ENCODE measurements around the gene PLOD1. TPM values are rescaled to one million over a fixed set of nuclear protein-coding genes. Genes with fewer than 3 reads are reported as not detected.

The PLOD1 gene
- total and polyA plus RNA-seq, 2 donors (not counting 1 experiment from before 2014, with no cell fraction given): 10.4 to 13.4 TPM

DNA sequence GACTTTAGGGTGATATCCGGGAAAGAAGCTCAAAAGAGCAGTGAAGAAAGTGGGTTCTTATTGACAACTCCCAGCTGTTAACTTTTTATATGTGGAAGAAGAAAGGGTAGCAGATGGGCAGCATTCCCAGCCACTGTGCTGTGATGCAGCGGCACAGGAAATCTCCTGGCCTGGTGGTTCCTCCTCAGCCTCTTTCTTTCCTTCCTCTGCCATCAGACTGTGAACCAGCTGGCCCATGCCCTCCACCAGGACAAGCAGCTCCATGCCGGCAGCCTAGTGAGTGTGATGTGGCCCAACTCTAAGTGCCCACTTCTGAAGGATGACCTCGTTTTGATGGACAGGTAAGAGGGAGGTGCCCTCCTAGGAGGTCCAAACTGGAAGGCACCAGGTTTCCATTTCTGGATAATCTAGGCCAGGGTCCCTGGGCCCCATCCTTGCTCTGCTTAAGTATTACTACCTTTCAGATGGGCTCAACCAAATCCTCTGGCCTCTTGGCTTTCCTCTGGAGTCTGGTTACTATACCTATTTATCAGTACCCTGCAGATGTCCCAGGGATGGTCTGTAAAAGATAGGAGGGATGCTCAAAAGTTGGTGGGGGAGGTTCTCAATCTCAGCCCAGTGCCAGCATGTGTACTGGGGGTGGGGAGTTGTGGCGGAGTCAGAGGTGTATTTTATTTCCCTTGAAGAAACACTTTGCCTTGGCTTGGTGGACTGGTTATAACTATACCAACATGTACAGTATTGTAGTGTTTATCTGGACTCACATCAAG lies 62.7 kb downstream of the PLOD1 start:
- intact Hi-C loops (cut with micrococcal nuclease): no loop called here
- no peak overlapping the region for H3K4me3 Mint-ChIP-seq
- no peaks in the 10 kb centered on the region for H3K9me3 Mint-ChIP-seq (ENCODE audit: insufficient read depth)
- Histone ChIP-seq H3K4me1 (ENCODE audit: control insufficient read depth in 2 of 2, insufficient read depth in 2 of 2, low read length in 2 of 2) (no peaks in the 10 kb centered on the region), H2AFZ (ENCODE audit: insufficient read depth, low read depth, low read length, poor library complexity, severe bottlenecking) (no peak overlapping the region), H3K4me2 (replicated peaks; ENCODE audit: low read depth, low read length, poor library complexity, severe bottlenecking) (no peak overlapping the region), H3K79me2 (ENCODE audit: control insufficient read depth, insufficient read depth, low read length) (no peaks in the 10 kb centered on the region), H3K9me3 (ENCODE audit: control extremely low read depth in 1 of 3, control insufficient read depth in 2 of 3, insufficient read depth in 1 of 3, low read length in 2 of 3) (no peaks in the 10 kb centered on the region), H3K36me3 (replicated peaks in 1 of 2; ENCODE audit: control extremely low read depth in 1 of 2, control insufficient read depth in 1 of 2, extremely low read depth in 1 of 2, insufficient read depth in 2 of 2, low read length in 1 of 2) (peaks cover 13 to 70% of the 10 kb centered on the region in 2 experiments), H3K27me3 (replicated peaks in 1 of 4; ENCODE audit: control extremely low read depth in 1 of 4, control insufficient read depth in 3 of 4, insufficient read depth in 4 of 4, low read length in 3 of 4) (no peaks in the 10 kb centered on the region), H3K9ac (ENCODE audit: low read length) (no peak overlapping the region), H4K20me1 (ENCODE audit: control insufficient read depth, insufficient read depth, low read length, poor library complexity, severe bottlenecking) (no peaks in the 10 kb centered on the region), H3K4me3 (ENCODE audit: control extremely low read depth in 1 of 5, extremely low read depth in 1 of 5, insufficient read depth in 1 of 5, low read depth in 2 of 5, low read length in 4 of 5) (no peak overlapping the region), H3K27ac (ENCODE audit: low read length in 2 of 2) (no peak overlapping the region)
- DNase-seq (no peak), ATAC-seq (ENCODE audit: low read depth) (no peak)
- H3K27me3 Mint-ChIP-seq: no peaks in the 10 kb centered on the region
- no peak overlapping the region for H3K27ac Mint-ChIP-seq
- CTCF ChIA-PET: no interaction called here
- 89% methylated on average over 1 of the region's 5 CpGs for WGBS (ENCODE audit: insufficient coverage)
- TF ChIP-seq EZH2 (IDR thresholded peaks at IDR 0.05; ENCODE audit: borderline replicate concordance, insufficient read depth, low read depth, low read length, poor library complexity, severe bottlenecking): no peak
- TF ChIP-seq, protein P1, sequence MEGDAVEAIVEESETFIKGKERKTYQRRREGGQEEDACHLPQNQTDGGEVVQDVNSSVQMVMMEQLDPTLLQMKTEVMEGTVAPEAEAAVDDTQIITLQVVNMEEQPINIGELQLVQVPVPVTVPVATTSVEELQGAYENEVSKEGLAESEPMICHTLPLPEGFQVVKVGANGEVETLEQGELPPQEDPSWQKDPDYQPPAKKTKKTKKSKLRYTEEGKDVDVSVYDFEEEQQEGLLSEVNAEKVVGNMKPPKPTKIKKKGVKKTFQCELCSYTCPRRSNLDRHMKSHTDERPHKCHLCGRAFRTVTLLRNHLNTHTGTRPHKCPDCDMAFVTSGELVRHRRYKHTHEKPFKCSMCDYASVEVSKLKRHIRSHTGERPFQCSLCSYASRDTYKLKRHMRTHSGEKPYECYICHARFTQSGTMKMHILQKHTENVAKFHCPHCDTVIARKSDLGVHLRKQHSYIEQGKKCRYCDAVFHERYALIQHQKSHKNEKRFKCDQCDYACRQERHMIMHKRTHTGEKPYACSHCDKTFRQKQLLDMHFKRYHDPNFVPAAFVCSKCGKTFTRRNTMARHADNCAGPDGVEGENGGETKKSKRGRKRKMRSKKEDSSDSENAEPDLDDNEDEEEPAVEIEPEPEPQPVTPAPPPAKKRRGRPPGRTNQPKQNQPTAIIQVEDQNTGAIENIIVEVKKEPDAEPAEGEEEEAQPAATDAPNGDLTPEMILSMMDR (IDR thresholded peaks at IDR 0.05): no peak
- H3K4me1 Mint-ChIP-seq: no peaks in the 10 kb centered on the region
- POLR2A ChIA-PET: interaction anchor here (0.6 kb wide), 1 partner anchor 43 kb away, joined by 8 read pairs; no protein-coding TSS in a partner anchor

GRCh38 chr1:11998636-11999035 lies 64.1 kb downstream of the PLOD1 start:
- no peaks in the 10 kb centered on the region for H4K20me1 ChIP-seq (ENCODE audit: control insufficient read depth, insufficient read depth, low read length, poor library complexity, severe bottlenecking)
- DNase-seq: no peak
- no peak overlapping the region for H2AFZ ChIP-seq (ENCODE audit: insufficient read depth, low read depth, low read length, poor library complexity, severe bottlenecking)
- ChIA-PET CTCF (no interaction called here), POLR2A (no interaction called here)
- 100% methylated on average over 4 of the region's 5 CpGs for WGBS (ENCODE audit: insufficient coverage)
- TF ChIP-seq, protein P1 (IDR thresholded peaks at IDR 0.05): no peak
- TF ChIP-seq EZH2 (IDR thresholded peaks at IDR 0.05; ENCODE audit: borderline replicate concordance, insufficient read depth, low read depth, low read length, poor library complexity, severe bottlenecking): no peak
- H3K79me2 ChIP-seq (ENCODE audit: control insufficient read depth, insufficient read depth, low read length): no peaks in the 10 kb centered on the region
- no peaks in the 10 kb centered on the region for H3K27me3 ChIP-seq (replicated peaks in 1 of 4; ENCODE audit: control extremely low read depth in 1 of 4, control insufficient read depth in 3 of 4, insufficient read depth in 4 of 4, low read length in 3 of 4)
- H3K27ac Mint-ChIP-seq: no peak overlapping the region
- H3K9me3 ChIP-seq (ENCODE audit: control extremely low read depth in 1 of 3, control insufficient read depth in 2 of 3, insufficient read depth in 1 of 3, low read length in 2 of 3): no peaks in the 10 kb centered on the region
- no peak overlapping the region for H3K27ac ChIP-seq (ENCODE audit: low read length in 2 of 2)
- no peaks in the 10 kb centered on the region for H3K9me3 Mint-ChIP-seq (ENCODE audit: insufficient read depth)
- intact Hi-C loops (cut with micrococcal nuclease): no loop called here
- no peaks in the 10 kb centered on the region for H3K27me3 Mint-ChIP-seq
- H3K9ac ChIP-seq (ENCODE audit: low read length): no peak overlapping the region
- ATAC-seq (ENCODE audit: low read depth): no peak
- no peak overlapping the region for H3K4me3 Mint-ChIP-seq
- H3K4me1 Mint-ChIP-seq: no peaks in the 10 kb centered on the region
- no peak overlapping the region for H3K4me3 ChIP-seq (ENCODE audit: control extremely low read depth in 1 of 5, extremely low read depth in 1 of 5, insufficient read depth in 1 of 5, low read depth in 2 of 5, low read length in 4 of 5)
- no peak overlapping the region for H3K4me2 ChIP-seq (replicated peaks; ENCODE audit: low read depth, low read length, poor library complexity, severe bottlenecking)
- H3K36me3 ChIP-seq (replicated peaks in 1 of 2; ENCODE audit: control extremely low read depth in 1 of 2, control insufficient read depth in 1 of 2, extremely low read depth in 1 of 2, insufficient read depth in 2 of 2, low read length in 1 of 2): peaks cover 13 to 72% of the 10 kb centered on the region in 2 experiments
- H3K4me1 ChIP-seq (ENCODE audit: control insufficient read depth in 2 of 2, insufficient read depth in 2 of 2, low read length in 2 of 2): no peaks in the 10 kb centered on the region

All from B cell (primary cell).